ENCODE results near the gene SHPK. TPM values are rescaled to one million over a fixed set of nuclear protein-coding genes. Genes with fewer than 3 reads are reported as not detected.

The SHPK gene
- polyA plus RNA-seq, 6 donors from 2014 or later, result 4.3 to 8.4 (median 6.6) TPM

- peaks cover 0 to 16% (median 11%) of the 10 kb centered on the region in 3 donors for H3K27me3 Mint-ChIP-seq
- peak; percentile 82 to 85 for ATAC-seq (ENCODE audit: low read depth in 2 of 2)
- peaks cover 4 to 35% (median 17%) of the 10 kb centered on the region in 3 donors for H3K4me1 Mint-ChIP-seq
- no peaks in the 10 kb centered on the region for H3K36me3 Mint-ChIP-seq
- peak overlapping the region; percentile 72 to 97 (median 91) for H3K27ac Mint-ChIP-seq
- DNase-seq, result peak; percentile 55
- no peaks in the 10 kb centered on the region for H3K9me3 Mint-ChIP-seq
- H3K4me3 Mint-ChIP-seq, result peak overlapping the region in 5 of 8 donors; percentile 3 to 49 (median 24)
Observed at GRCh38 chr17:3558603-3559269, 77.3 kb downstream of the SHPK start.

Other genes with a start within 250 kb of the SHPK start
- gene OR3A2, start 249.9 kb downstream of the SHPK start, polyA plus RNA-seq (ENCODE audit: low read depth in 6 of 6), result 1 to 10 TPM in 2 of 6 donors, not detected in 4; 1.2 TPM
- gene OR1E1, start 237.8 kb downstream of the SHPK start, polyA plus RNA-seq (ENCODE audit: low read depth in 6 of 6), result not detected
- not detected for gene OR3A3, start 224.9 kb downstream of the SHPK start, polyA plus RNA-seq (ENCODE audit: low read depth in 6 of 6)
- not detected for gene OR1E2, start 202.4 kb downstream of the SHPK start, polyA plus RNA-seq (ENCODE audit: low read depth in 6 of 6)
- not detected for gene SPATA22, start 164.4 kb downstream of the SHPK start, polyA plus RNA-seq (ENCODE audit: low read depth in 6 of 6)
- gene ASPA, start 160.3 kb downstream of the SHPK start, polyA plus RNA-seq (ENCODE audit: low read depth in 6 of 6), result not detected
- under 1 TPM in 2 of 6 donors, not detected in 4; 0.19 to 0.21 TPM for gene TRPV3, start 78.4 kb downstream of the SHPK start, polyA plus RNA-seq (ENCODE audit: low read depth in 6 of 6)
- 1 to 10 TPM in 1 of 6 donors, under 1 TPM in 3, not detected in 2; 0.13 to 1.2 (median 0.52) TPM for gene TRPV1, start 26.8 kb downstream of the SHPK start, polyA plus RNA-seq (ENCODE audit: low read depth in 6 of 6)
- 10 to 100 TPM in 3 of 6 donors, 1 to 10 TPM in 3; 9.2 to 14.5 (median 10.2) TPM for gene CTNS, start 510 bp upstream of the SHPK start, polyA plus RNA-seq (ENCODE audit: low read depth in 6 of 6)
- gene TAX1BP3, start 32.3 kb upstream of the SHPK start, polyA plus RNA-seq (ENCODE audit: low read depth in 6 of 6), result 10 to 100 TPM; 37.1 to 56.5 (median 45.1) TPM
- 10 to 100 TPM; 38.9 to 83.4 (median 55.2) TPM for gene EMC6, start 32.6 kb upstream of the SHPK start, polyA plus RNA-seq (ENCODE audit: low read depth in 6 of 6)
- 100 to 1,000 TPM; 377 to 864 (median 638) TPM for gene P2RX5, start 59.9 kb upstream of the SHPK start, polyA plus RNA-seq (ENCODE audit: low read depth in 6 of 6)
- gene HASPIN, start 87.7 kb upstream of the SHPK start, polyA plus RNA-seq (ENCODE audit: low read depth in 6 of 6), result 1 to 10 TPM in 1 of 6 donors, under 1 TPM in 5; 0.19 to 2.3 (median 0.74) TPM
- gene ITGAE, start 164.9 kb upstream of the SHPK start, polyA plus RNA-seq (ENCODE audit: low read depth in 6 of 6), result 100 to 1,000 TPM in 5 of 6 donors, 10 to 100 TPM in 1; 93.9 to 177 (median 158) TPM
- 10 to 100 TPM in 5 of 6 donors, 1 to 10 TPM in 1; 9.4 to 34.1 (median 13.2) TPM for gene NCBP3, start 210.0 kb upstream of the SHPK start, polyA plus RNA-seq (ENCODE audit: low read depth in 6 of 6)